Peyer's patch (tissue), 4 donors: Measurements from ENCODE around the gene SYVN1. TPM values are rescaled to one million over a fixed set of nuclear protein-coding genes. Genes with fewer than 3 reads are reported as not detected.

Experiments
- DNase-seq, 3 donors: peaks; one replicate each; pipeline ENCODE4 v3.0.0-alpha.2; 2017 to 2019
- H3K27ac ChIP-seq, 4 donors: fragments of 200-600 bp; sonication (generic); one replicate each; pipeline ENCODE4 v1.5.1; 2016 to 2019
- H3K27me3 ChIP-seq, 2 donors: fragments of 200-600 bp; sonication (generic); one replicate each; pipeline ENCODE4 v1.5.1; 2019
- H3K36me3 ChIP-seq, 3 donors: fragments of 200-600 bp; sonication (generic); one replicate each; pipeline ENCODE4 v1.5.1; 2016 to 2019
- H3K4me1 ChIP-seq, 4 donors: fragments of 200-600 bp; sonication (generic); one replicate each; pipeline ENCODE4 v1.5.1; 2016 to 2019
- H3K4me3 ChIP-seq, 4 donors: fragments of 200-600 bp; sonication (generic); 1 replicate in 3 of 4; 2 replicates in 1 of 4; pipeline ENCODE4 v1.5.1; 2016 to 2019; ENCODE audit warnings: mild to moderate bottlenecking in 1 of 4
- H3K9me3 ChIP-seq, 4 donors: fragments of 200-600 bp; sonication (generic); one replicate each; pipeline ENCODE4 v1.5.1; 2016 to 2019; ENCODE audit warnings: mild to moderate bottlenecking in 1 of 4
- POLR2A ChIP-seq, 2 donors: fragments of 450-650 bp; IDR thresholded peaks; one replicate each; pipeline ENCODE4 v1.5.1; 2017; ENCODE audit warnings: antibody characterized with exemption in 2 of 2, mild to moderate bottlenecking in 2 of 2, moderate library complexity in 2 of 2
- total RNA-seq, 4 donors: library from RNA; depleted of rRNA; stranded (reverse); fragments of >200 nt; gene quantifications; one replicate each; pipeline ENCODE4 v1.1.0, GENCODE V29; 2016
- TF ChIP-seq, protein P1 (sequence below), 6 experiments: fragments of 450-650 bp in 4 of 6; fragments of 200-600 bp in 2 of 6; sonication (generic) in 1 of 6; IDR thresholded peaks; one replicate each; pipeline ENCODE4 v1.5.1; 2017 to 2019; ENCODE audit warnings: antibody characterized with exemption in 6 of 6, mild to moderate bottlenecking in 3 of 6, moderate library complexity in 1 of 6

SYVN1 gene
- total RNA-seq, 4 donors from 2014 or later: 37.1 to 61.9 (median 51.6) TPM

- no peak for DNase-seq
- TF ChIP-seq, protein P1, sequence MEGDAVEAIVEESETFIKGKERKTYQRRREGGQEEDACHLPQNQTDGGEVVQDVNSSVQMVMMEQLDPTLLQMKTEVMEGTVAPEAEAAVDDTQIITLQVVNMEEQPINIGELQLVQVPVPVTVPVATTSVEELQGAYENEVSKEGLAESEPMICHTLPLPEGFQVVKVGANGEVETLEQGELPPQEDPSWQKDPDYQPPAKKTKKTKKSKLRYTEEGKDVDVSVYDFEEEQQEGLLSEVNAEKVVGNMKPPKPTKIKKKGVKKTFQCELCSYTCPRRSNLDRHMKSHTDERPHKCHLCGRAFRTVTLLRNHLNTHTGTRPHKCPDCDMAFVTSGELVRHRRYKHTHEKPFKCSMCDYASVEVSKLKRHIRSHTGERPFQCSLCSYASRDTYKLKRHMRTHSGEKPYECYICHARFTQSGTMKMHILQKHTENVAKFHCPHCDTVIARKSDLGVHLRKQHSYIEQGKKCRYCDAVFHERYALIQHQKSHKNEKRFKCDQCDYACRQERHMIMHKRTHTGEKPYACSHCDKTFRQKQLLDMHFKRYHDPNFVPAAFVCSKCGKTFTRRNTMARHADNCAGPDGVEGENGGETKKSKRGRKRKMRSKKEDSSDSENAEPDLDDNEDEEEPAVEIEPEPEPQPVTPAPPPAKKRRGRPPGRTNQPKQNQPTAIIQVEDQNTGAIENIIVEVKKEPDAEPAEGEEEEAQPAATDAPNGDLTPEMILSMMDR (IDR thresholded peaks at IDR 0.05): no peak
- TF ChIP-seq POLR2A (IDR thresholded peaks at IDR 0.05): no peak
- H3K27me3 ChIP-seq: no peaks in the 10 kb centered on the region
- H3K4me3 ChIP-seq: no peak overlapping the region
- peak overlapping the region; percentile 13 to 93 (median 73) for H3K27ac ChIP-seq
- peaks cover 0 to 24% (median 0%) of the 10 kb centered on the region in 3 donors for H3K36me3 ChIP-seq
- H3K4me1 ChIP-seq: peaks cover 6 to 42% (median 27%) of the 10 kb centered on the region in 4 donors
- no peaks in the 10 kb centered on the region for H3K9me3 ChIP-seq
Measured at GRCh38 chr11:65118097-65118837, 16.1 kb downstream of the SYVN1 start.

GRCh38 chr11:65117206-65118096 is 16.9 kb downstream of the SYVN1 start, which contains the start of gene ZNHIT2:
ZNHIT2 (minus strand) TSS chr11:65117701; CDS start chr11:65117653, 48 bp downstream.
- Histone ChIP-seq H3K27me3 (no peaks in the 10 kb centered on the region), H3K4me3 (peak within 1 kb of the TSS; percentile 68 to 97 (median 82)), H3K27ac (peak within 1 kb of the TSS; percentile 76 to 93 (median 80)), H3K36me3 (peaks cover 0 to 24% (median 0%) of the 10 kb centered on the region in 3 donors), H3K9me3 (no peaks in the 10 kb centered on the region), H3K4me1 (peaks cover 12 to 42% (median 28%) of the 10 kb centered on the region in 4 donors)
- peak; percentile 31 to 53 for TF ChIP-seq POLR2A (IDR thresholded peaks at IDR 0.05)
- TF ChIP-seq, protein P1 (IDR thresholded peaks at IDR 0.05): peak; percentile 91 to 99 (median 98)
- DNase-seq: peak; percentile 100

- Histone ChIP-seq H3K4me3 (peak overlapping the region; percentile 68 to 97 (median 82)), H3K4me1 (peaks cover 12 to 49% (median 32%) of the 10 kb centered on the region in 4 donors), H3K36me3 (peaks cover 0 to 24% (median 0%) of the 10 kb centered on the region in 3 donors), H3K9me3 (no peaks in the 10 kb centered on the region), H3K27ac (peak overlapping the region; percentile 76 to 93 (median 80)), H3K27me3 (no peaks in the 10 kb centered on the region)
- TF ChIP-seq, protein P1 (IDR thresholded peaks at IDR 0.05): no peak
- TF ChIP-seq POLR2A (IDR thresholded peaks at IDR 0.05): no peak
- DNase-seq: peak; percentile 36 to 69 (median 65)
Measured at GRCh38 chr11:65116370-65117205, 17.7 kb downstream of the SYVN1 start.

DNA sequence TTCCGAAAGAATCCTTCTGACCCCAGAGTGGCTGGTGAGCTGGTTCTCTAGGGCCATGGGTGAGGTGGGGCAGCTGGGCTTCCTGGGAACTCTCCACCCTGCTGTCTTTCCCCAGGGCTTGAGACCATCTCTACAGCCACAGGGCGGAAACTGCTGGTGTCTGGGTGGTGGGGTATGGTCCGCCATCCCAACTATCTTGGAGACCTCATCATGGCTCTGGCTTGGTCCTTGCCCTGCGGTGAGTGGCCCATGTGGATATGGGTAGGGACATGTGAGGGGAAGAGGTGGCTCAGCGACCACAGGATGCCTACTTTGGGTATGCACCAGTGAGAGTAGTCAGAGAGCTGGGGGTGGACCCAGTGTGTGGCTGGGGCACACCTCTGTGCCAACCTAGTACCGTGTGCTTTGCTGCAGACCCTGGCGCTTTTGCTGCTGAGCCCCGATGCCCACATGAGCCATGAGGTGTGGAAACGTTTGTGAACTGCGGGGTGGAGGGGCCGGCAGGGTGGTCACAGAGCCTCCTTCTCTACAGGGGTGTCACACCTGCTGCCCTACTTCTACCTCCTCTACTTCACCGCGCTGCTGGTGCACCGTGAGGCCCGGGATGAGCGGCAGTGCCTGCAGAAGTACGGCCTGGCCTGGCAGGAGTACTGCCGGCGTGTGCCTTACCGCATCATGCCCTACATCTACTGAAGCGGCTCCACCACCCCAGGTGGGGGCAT is 18.8 kb downstream of the SYVN1 start:
- no peak for DNase-seq
- Histone ChIP-seq H3K9me3 (no peaks in the 10 kb centered on the region), H3K36me3 (peaks cover 0 to 19% (median 0%) of the 10 kb centered on the region in 3 donors), H3K4me3 (no peak overlapping the region), H3K4me1 (peaks cover 12 to 50% (median 29%) of the 10 kb centered on the region in 4 donors), H3K27me3 (no peaks in the 10 kb centered on the region), H3K27ac (peak overlapping the region in 1 of 4 donors; percentile 93)
- TF ChIP-seq POLR2A (IDR thresholded peaks at IDR 0.05): no peak
- TF ChIP-seq, protein P1 (IDR thresholded peaks at IDR 0.05): no peak
